ENCODE results near the gene SAMD7.

SAMD7 gene

GRCh38 chr3:169911272-169911671 is at the start of gene SAMD7:
Gene SAMD7, plus strand, starts transcription at chr3:169911572. Its CDS starts 7,927 bp downstream, at chr3:169919499.
- Histone ChIP-seq H3K9ac (ENCODE audit: low read length) (no peak within 1 kb of the TSS), H3K27me3 (ENCODE audit: insufficient read depth, low read length) (no peaks in the 10 kb centered on the region), H3K4me1 (ENCODE audit: insufficient read depth, low read length, severe bottlenecking) (peaks cover 10% of the 10 kb centered on the region), H4K20me1 (ENCODE audit: insufficient read depth, low read length) (no peaks in the 10 kb centered on the region), H3F3A (ENCODE audit: insufficient read depth, low read length) (no peaks in the 10 kb centered on the region), H3K9me2 (ENCODE audit: low read depth, low read length) (no peaks in the 10 kb centered on the region), H3K9me3 (ENCODE audit: low read length) (no peaks in the 10 kb centered on the region), H3K4me2 (ENCODE audit: low read length) (no peak within 1 kb of the TSS), H3K79me2 (ENCODE audit: insufficient read depth, low read length) (no peaks in the 10 kb centered on the region), H3K27ac (ENCODE audit: low read depth, low read length, poor library complexity, severe bottlenecking) (no peak within 1 kb of the TSS), H3K36me3 (ENCODE audit: insufficient read depth, low read length) (no peaks in the 10 kb centered on the region), H2AFZ (ENCODE audit: low read length) (no peak within 1 kb of the TSS), H3K4me3 (ENCODE audit: low read depth, low read length, poor library complexity, severe bottlenecking) (no peak within 1 kb of the TSS)
- no peak for TF ChIP-seq EZH2 (IDR thresholded peaks at IDR 0.05; ENCODE audit: borderline replicate concordance, low read length)
- TF ChIP-seq CTCF (IDR thresholded peaks at IDR 0.05; ENCODE audit: low read length), result no peak

- H3K9me2 ChIP-seq (ENCODE audit: low read depth, low read length), result no peaks in the 10 kb centered on the region
- H4K20me1 ChIP-seq (ENCODE audit: insufficient read depth, low read length), result no peaks in the 10 kb centered on the region
- H3K27me3 ChIP-seq (ENCODE audit: insufficient read depth, low read length), result no peaks in the 10 kb centered on the region
- H3K4me2 ChIP-seq (ENCODE audit: low read length), result peak overlapping the region; percentile 27
- no peak overlapping the region for H3K9ac ChIP-seq (ENCODE audit: low read length)
- TF ChIP-seq EZH2 (IDR thresholded peaks at IDR 0.05; ENCODE audit: borderline replicate concordance, low read length) (no peak), CTCF (IDR thresholded peaks at IDR 0.05; ENCODE audit: low read length) (no peak)
- peaks cover 39% of the 10 kb centered on the region for H3K4me1 ChIP-seq (ENCODE audit: insufficient read depth, low read length, severe bottlenecking)
- 0 out of 2 replicates have a peak, but pooled peaks cover 5% of the 10 kb centered on the region for H3F3A ChIP-seq (ENCODE audit: insufficient read depth, low read length)
- H3K79me2 ChIP-seq (ENCODE audit: insufficient read depth, low read length), result no peaks in the 10 kb centered on the region
- H3K27ac ChIP-seq (ENCODE audit: low read depth, low read length, poor library complexity, severe bottlenecking), result no peak overlapping the region
- H3K36me3 ChIP-seq (ENCODE audit: insufficient read depth, low read length), result no peaks in the 10 kb centered on the region
- H2AFZ ChIP-seq (ENCODE audit: low read length), result no peak overlapping the region
- no peaks in the 10 kb centered on the region for H3K9me3 ChIP-seq (ENCODE audit: low read length)
- H3K4me3 ChIP-seq (ENCODE audit: low read depth, low read length, poor library complexity, severe bottlenecking), result no peak overlapping the region
Observed at GRCh38 chr3:169861871-169862270, 49.5 kb upstream of the SAMD7 start.

- Histone ChIP-seq H3K9me2 (ENCODE audit: low read depth, low read length) (no peaks in the 10 kb centered on the region), H3K9ac (ENCODE audit: low read length) (no peak overlapping the region), H3K4me2 (ENCODE audit: low read length) (no peak overlapping the region; the same call in 1 of the 2 replicates), H3K36me3 (ENCODE audit: insufficient read depth, low read length) (no peaks in the 10 kb centered on the region), H3K9me3 (ENCODE audit: low read length) (no peaks in the 10 kb centered on the region), H3F3A (ENCODE audit: insufficient read depth, low read length) (0 out of 2 replicates have a peak, but pooled peaks cover 5% of the 10 kb centered on the region), H4K20me1 (ENCODE audit: insufficient read depth, low read length) (no peaks in the 10 kb centered on the region), H3K4me3 (ENCODE audit: low read depth, low read length, poor library complexity, severe bottlenecking) (no peak overlapping the region), H3K79me2 (ENCODE audit: insufficient read depth, low read length) (no peaks in the 10 kb centered on the region), H3K4me1 (ENCODE audit: insufficient read depth, low read length, severe bottlenecking) (peaks cover 39% of the 10 kb centered on the region), H3K27me3 (ENCODE audit: insufficient read depth, low read length) (no peaks in the 10 kb centered on the region), H3K27ac (ENCODE audit: low read depth, low read length, poor library complexity, severe bottlenecking) (peak overlapping the region; percentile 83), H2AFZ (ENCODE audit: low read length) (no peak overlapping the region)
- TF ChIP-seq CTCF (IDR thresholded peaks at IDR 0.05; ENCODE audit: low read length), result peak; percentile 99
- TF ChIP-seq EZH2 (IDR thresholded peaks at IDR 0.05; ENCODE audit: borderline replicate concordance, low read length), result no peak
Observed at GRCh38 chr3:169863458-169863899, 47.9 kb upstream of the SAMD7 start.

All from OCI-LY1 (cell line).